Heart left ventricle (tissue), 13 donors: ENCODE data around the gene MAZ.

ENCODE experiments used
- CTCF ChIP-seq, 12 donors: fragments of 200-600 bp; sonication (generic) in 4 of 12; IDR thresholded peaks; one replicate each; pipeline versions ENCODE4 v1.5.0 to v1.8.0; 2018 to 2022; ENCODE audit warnings: antibody characterized with exemption in 12 of 12, mild to moderate bottlenecking in 5 of 12
- POLR2A ChIP-seq, 2 donors: fragments of 450-650 bp; IDR thresholded peaks; one replicate each; pipeline ENCODE4 v1.6.1; 2017; ENCODE audit warnings: antibody characterized with exemption in 2 of 2, mild to moderate bottlenecking in 2 of 2, moderate library complexity in 2 of 2
- donor health status: ischemic (EF 13 %, LVEDD 7.1; RV severe dilation, severe dysfunction).
- donor health status: DM: no; HTN: yes; CAD: no.
- donor health status: DM: no; HTN: no; CAD: no.
- donor health status: ischemic (EF 25% LVEDD 6.9; RV normal size, moderate dysfunction).
- donor health status: ischemic (EF 25% LVEDD 5.7; RV mildly dilated, moderate dysfunction).
- donor health status: ischemic (EF 35%, LVEDD 5.7; RV mildly dilated, moderate dysfunction).
- donor health status: nonischemic (EF 11% LVEDD 7.7; RV severe dilation, severe dysfunction).
- donor health status: DM: yes; HTN: yes; CAD: no.
- donor health status: PGD.
- donor health status: ischemic (EF 29% LVEDD 5.4; RV normal size, mild dysfunction).
- donor health status: nonischemic (EF 23%, LVEDD 6.1; RV moderate dilation, normal function).

GRCh38 chr16:29807426-29808218, 1.3 kb downstream of the MAZ start:
- TF ChIP-seq CTCF (IDR thresholded peaks at IDR 0.05) (peak in 10 of 12 donors; percentile 21 to 61 (median 44)), POLR2A (IDR thresholded peaks at IDR 0.05) (peak in 1 of 2 donors; percentile 61)
